K562 (cell line): Measurements from ENCODE around the gene SLC9B2. TPM values are rescaled to one million over a fixed set of nuclear protein-coding genes. Genes with fewer than 3 reads are reported as not detected.

Experiments used
- ATAC-seq: fragments of 200-7000 bp; cut with Tn5 transposase; 3 replicates; pipeline ENCODE4 v1.9.1; 2020; ENCODE audit warnings: moderate library complexity
- BruUV-seq: library from RNA; stranded (reverse); fragments of 400-500 nt; replicated peaks from 2 replicates; lab custom pipeline; 2021; lab: Mats Ljungman, UMichigan
- CTCF ChIA-PET: fragments of 300-600 bp; formaldehyde crosslinking; extraction: SDS; loops from one replicate; lab custom pipeline; 2021; ENCODE audit warnings: low intra/inter-chr PET ratio; lab: Yijun Ruan, JAX
- POLR2A ChIA-PET: fragments of 300-600, 350-650 bp; sonication (Branson Sonifier 250); formaldehyde crosslinking; extraction: SDS; loops from one replicate; lab custom pipeline; 2021; ENCODE audit warnings: antibody characterized with exemption, inconsistent platforms; lab: Yijun Ruan, JAX
- DNase-seq, 4 experiments: peaks; one replicate each; pipeline versions ENCODE4 v3.0.0 to v3.0.0-alpha.2; 2011 to 2018; ENCODE audit warnings: low spot score in 3 of 4, mixed read lengths in 3 of 4; ENCODE audit errors: extremely low read depth in 1 of 4
- FAIRE-seq: peaks from 2 replicates; lab custom pipeline; 2011; peaks lifted over from hg19 to GRCh38; lab: Jason Lieb, UNC
- H2AFZ ChIP-seq: 2 replicates; pipeline ENCODE4 v1.6.0; 2011; ENCODE audit warnings: low read depth, low read length, control low read depth, inconsistent platforms
- H3K27ac ChIP-seq: fragments of 200-600 bp; 3 replicates; pipeline ENCODE4 v1.8.0; 2011; ENCODE audit warnings: low read depth, mild to moderate bottlenecking, control low read depth, inconsistent platforms, low read length, moderate library complexity, mixed read lengths; ENCODE audit errors: extremely low read depth
- H3K27me3 ChIP-seq, 2 experiments: fragments of 300-600 bp in 1 of 2; 2 replicates in 1 of 2; 3 replicates in 1 of 2; pipeline versions ENCODE4 v1.6.0 to v1.8.0; 2011; ENCODE audit warnings: inconsistent platforms in 2 of 2, low read length in 2 of 2, mild to moderate bottlenecking in 1 of 2, mixed read lengths in 1 of 2, moderate library complexity in 1 of 2; ENCODE audit not compliant: control insufficient read depth in 2 of 2, insufficient read depth in 2 of 2
- H3K36me3 ChIP-seq: fragments of 300-600 bp; 3 replicates; pipeline ENCODE4 v1.8.0; 2011; ENCODE audit warnings: mild to moderate bottlenecking, low read length, inconsistent platforms; ENCODE audit not compliant: control insufficient read depth, insufficient read depth
- H3K4me1 ChIP-seq, 2 experiments: fragments of 200-600 bp in 1 of 2; replicated peaks in 1 of 2; 2 replicates in 1 of 2; 3 replicates in 1 of 2; pipeline versions ENCODE4 v1.5.1 to v1.8.0; 2011; ENCODE audit warnings: inconsistent platforms in 2 of 2, low read length in 2 of 2, mild to moderate bottlenecking in 1 of 2, mixed read lengths in 1 of 2, moderate library complexity in 1 of 2; ENCODE audit not compliant: control insufficient read depth in 2 of 2, insufficient read depth in 2 of 2
- H3K4me2 ChIP-seq: 2 replicates; pipeline ENCODE4 v1.6.1; 2011; ENCODE audit warnings: low read length, control low read depth, inconsistent platforms, mixed read lengths; ENCODE audit not compliant: insufficient read depth
- H3K4me3 ChIP-seq: fragments of 200-600 bp; sonication (generic), shearing (Covaris generic); 2 replicates; pipeline ENCODE4 v1.5.1; 2016; ENCODE audit warnings: control low read depth, inconsistent platforms
- H3K79me2 ChIP-seq: fragments of 200-600 bp; 3 replicates; pipeline ENCODE4 v1.8.0; 2011; ENCODE audit warnings: low read length, inconsistent platforms; ENCODE audit not compliant: control insufficient read depth, insufficient read depth
- H3K9ac ChIP-seq, 2 experiments: 2 replicates each; pipeline versions ENCODE4 v1.6.0 to v1.6.1; 2011; ENCODE audit warnings: low read depth in 2 of 2, low read length in 2 of 2, control low read depth in 1 of 2, inconsistent platforms in 1 of 2, mild to moderate bottlenecking in 1 of 2, mixed read lengths in 1 of 2; ENCODE audit not compliant: insufficient read depth in 1 of 2
- H3K9me1 ChIP-seq: one replicate; pipeline ENCODE4 v1.6.0; 2011; ENCODE audit warnings: inconsistent platforms, mild to moderate bottlenecking, low read length, moderate library complexity; ENCODE audit not compliant: control insufficient read depth, insufficient read depth
- H3K9me3 ChIP-seq: replicated peaks from 2 replicates; pipeline ENCODE4 v1.5.1; 2011; ENCODE audit warnings: low read depth, low read length, inconsistent platforms; ENCODE audit not compliant: control insufficient read depth, insufficient read depth
- H4K20me1 ChIP-seq: replicated peaks from 2 replicates; pipeline ENCODE4 v1.6.1; 2011; ENCODE audit warnings: low read length, inconsistent platforms, mixed read lengths; ENCODE audit not compliant: control insufficient read depth, insufficient read depth
- C11orf30 ChIP-seq: fragments of 450-650 bp; IDR thresholded peaks from 2 replicates; pipeline ENCODE4 v1.6.1; 2016; ENCODE audit warnings: low read depth, mild to moderate bottlenecking
- CBFB ChIP-seq: sonication (generic); formaldehyde crosslinking; IDR thresholded peaks from 2 replicates; pipeline ENCODE4 v1.4.0; 2020; ENCODE audit warnings: mild to moderate bottlenecking, missing genetic modification reagents
- ERF ChIP-seq: fragments of 450-650 bp; formaldehyde crosslinking; IDR thresholded peaks from 2 replicates; pipeline ENCODE4 v1.4.0; 2020; ENCODE audit warnings: mild to moderate bottlenecking, mixed read lengths
- GTF2A2 ChIP-seq: IDR thresholded peaks from 2 replicates; pipeline ENCODE4 v1.6.1; 2016; ENCODE audit warnings: mild to moderate bottlenecking, missing genetic modification characterization, missing compliant biosample characterization
- HDGF ChIP-seq: fragments of 450-650 bp; IDR thresholded peaks from 2 replicates; pipeline ENCODE4 v1.6.1; 2016
- POU5F1 ChIP-seq: fragments of 150-350 bp; IDR thresholded peaks from 2 replicates; pipeline ENCODE4 v1.6.1; 2014; ENCODE audit warnings: borderline replicate concordance, low read length, low read depth, mild to moderate bottlenecking; ENCODE audit not compliant: partially characterized antibody
- RNF219 ChIP-seq: fragments of 250-450 bp; sonication (Bioruptor Pico); IDR thresholded peaks from 2 replicates; pipeline ENCODE4 v1.5.0; 2022; ENCODE audit warnings: mild to moderate bottlenecking
- SPI1 ChIP-seq: IDR thresholded peaks from 2 replicates; pipeline ENCODE4 v1.6.1; 2011; ENCODE audit warnings: low read depth, low read length, control low read depth, borderline replicate concordance
- ZBTB11 ChIP-seq, 3 experiments: fragments of 200-800 bp in 1 of 3; fragments of 250-450 bp in 1 of 3; fragments of 450-650 bp in 1 of 3; sonication (Bioruptor Pico) in 1 of 3; sonication (Bioruptor generic) in 1 of 3; formaldehyde crosslinking in 1 of 3; IDR thresholded peaks; 2 replicates each; pipeline versions ENCODE4 v1.6.1 to v1.8.0; 2016 to 2022; ENCODE audit warnings: mild to moderate bottlenecking in 2 of 3, missing genetic modification characterization in 2 of 3, missing compliant biosample characterization in 1 of 3, moderate library complexity in 1 of 3
- ZBTB17 ChIP-seq: fragments of 450-650 bp; formaldehyde crosslinking; IDR thresholded peaks from 2 replicates; pipeline ENCODE4 v1.4.0; 2020; ENCODE audit warnings: mild to moderate bottlenecking
- in situ Hi-C: fragments of 300-500 bp; cut with MboI; formaldehyde crosslinking; loops from 4 replicates; pipeline ENCODE4 v1.15.0; 2018; ENCODE audit warnings: inconsistent platforms, mixed read lengths
- intact Hi-C: fragments of 100-400 bp; cut with micrococcal nuclease; formaldehyde crosslinking; loops from 2 replicates; pipeline ENCODE4 v1.14.2; 2022
- polyA plus RNA-seq, 8 experiments: library from polyadenylated mRNA; depleted of rRNA in 4 of 8; stranded (reverse) in 5 of 8; unstranded in 3 of 8; fragments of >200 nt; fragmentation: Nextera tagmentation in 2 of 8; fragmentation: Illumina TruSeq in 1 of 8; extraction: Ambion mirVana in 2 of 8; extraction: Trizol in 1 of 8; gene quantifications; 2 replicates each; pipeline versions ENCODE4 v1.2.1 to v1.2.3, GENCODE V29; 2011 to 2014; ENCODE audit warnings: inconsistent platforms in 1 of 8, missing spikeins in 1 of 8
- total RNA-seq, 7 experiments: library from RNA; depleted of rRNA in 6 of 7; stranded (reverse); fragments of >200 nt in 6 of 7; fragmentation: Illumina TruSeq in 2 of 7; extraction: Trizol in 2 of 7; gene quantifications; 2 replicates each; pipeline versions ENCODE4 v1.2.1 to v1.2.3, GENCODE V29; 2011 to 2021; ENCODE audit warnings: low replicate concordance in 1 of 7
- TF ChIP-seq, protein P1 (sequence below): sonication (generic); formaldehyde crosslinking; IDR thresholded peaks from 2 replicates; pipeline ENCODE4 v1.8.1; 2023; ENCODE audit warnings: missing genetic modification reagents, mild to moderate bottlenecking, borderline replicate concordance

Gene SLC9B2
- total and polyA plus RNA-seq, 9 of the 15 experiments (the other 6 are each of a cell fraction or from before 2014, with no cell fraction given), result 6.6 to 14.6 (median 11.4) TPM

GRCh38 chr4:103092245-103092644 is 15.7 kb upstream of the SLC9B2 start:
- Histone ChIP-seq H2AFZ (no peak overlapping the region), H3K9me1 (no peaks in the 10 kb centered on the region), H3K79me2 (no peaks in the 10 kb centered on the region), H4K20me1 (no peaks in the 10 kb centered on the region), H3K4me1 (no peaks in the 10 kb centered on the region), H3K4me3 (no peak overlapping the region), H3K36me3 (no peaks in the 10 kb centered on the region), H3K9ac (no peak overlapping the region), H3K27me3 (no peaks in the 10 kb centered on the region), H3K27ac (no peak overlapping the region), H3K9me3 (no peaks in the 10 kb centered on the region), H3K4me2 (no peak overlapping the region)
- FAIRE-seq (no peak), DNase-seq (no peak), ATAC-seq (no peak)
- in situ Hi-C loops, result no loop called here
- intact Hi-C loops, result loop anchor here (5.0 to 10.0 kb wide), 4 partner anchors 225 to 837 kb away; partner anchors contain the start of genes CISD2 and SLC39A8
- POLR2A ChIA-PET, result no interaction called here
- CTCF ChIA-PET, result interaction anchor here (0.7 to 1.7 kb wide), 5 partner anchors 46 to 747 kb away, joined by 3 to 12 read pairs (median 7); no protein-coding TSS in a partner anchor
- no TSS peak for BruUV-seq
- TF ChIP-seq HDGF (no peak), ERF (CRISPR knock-in tag) (no peak), ZBTB11 (CRISPR knock-in tag; IDR thresholded peaks at IDR 0.05) (no peak), RNF219 (CRISPR knock-in tag) (no peak), GTF2A2 (tag) (no peak), ZBTB17 (CRISPR knock-in tag) (no peak), CBFB (CRISPR knock-in tag) (no peak), C11orf30 (no peak), POU5F1 (no peak), SPI1 (no peak)
- TF ChIP-seq, protein P1, sequence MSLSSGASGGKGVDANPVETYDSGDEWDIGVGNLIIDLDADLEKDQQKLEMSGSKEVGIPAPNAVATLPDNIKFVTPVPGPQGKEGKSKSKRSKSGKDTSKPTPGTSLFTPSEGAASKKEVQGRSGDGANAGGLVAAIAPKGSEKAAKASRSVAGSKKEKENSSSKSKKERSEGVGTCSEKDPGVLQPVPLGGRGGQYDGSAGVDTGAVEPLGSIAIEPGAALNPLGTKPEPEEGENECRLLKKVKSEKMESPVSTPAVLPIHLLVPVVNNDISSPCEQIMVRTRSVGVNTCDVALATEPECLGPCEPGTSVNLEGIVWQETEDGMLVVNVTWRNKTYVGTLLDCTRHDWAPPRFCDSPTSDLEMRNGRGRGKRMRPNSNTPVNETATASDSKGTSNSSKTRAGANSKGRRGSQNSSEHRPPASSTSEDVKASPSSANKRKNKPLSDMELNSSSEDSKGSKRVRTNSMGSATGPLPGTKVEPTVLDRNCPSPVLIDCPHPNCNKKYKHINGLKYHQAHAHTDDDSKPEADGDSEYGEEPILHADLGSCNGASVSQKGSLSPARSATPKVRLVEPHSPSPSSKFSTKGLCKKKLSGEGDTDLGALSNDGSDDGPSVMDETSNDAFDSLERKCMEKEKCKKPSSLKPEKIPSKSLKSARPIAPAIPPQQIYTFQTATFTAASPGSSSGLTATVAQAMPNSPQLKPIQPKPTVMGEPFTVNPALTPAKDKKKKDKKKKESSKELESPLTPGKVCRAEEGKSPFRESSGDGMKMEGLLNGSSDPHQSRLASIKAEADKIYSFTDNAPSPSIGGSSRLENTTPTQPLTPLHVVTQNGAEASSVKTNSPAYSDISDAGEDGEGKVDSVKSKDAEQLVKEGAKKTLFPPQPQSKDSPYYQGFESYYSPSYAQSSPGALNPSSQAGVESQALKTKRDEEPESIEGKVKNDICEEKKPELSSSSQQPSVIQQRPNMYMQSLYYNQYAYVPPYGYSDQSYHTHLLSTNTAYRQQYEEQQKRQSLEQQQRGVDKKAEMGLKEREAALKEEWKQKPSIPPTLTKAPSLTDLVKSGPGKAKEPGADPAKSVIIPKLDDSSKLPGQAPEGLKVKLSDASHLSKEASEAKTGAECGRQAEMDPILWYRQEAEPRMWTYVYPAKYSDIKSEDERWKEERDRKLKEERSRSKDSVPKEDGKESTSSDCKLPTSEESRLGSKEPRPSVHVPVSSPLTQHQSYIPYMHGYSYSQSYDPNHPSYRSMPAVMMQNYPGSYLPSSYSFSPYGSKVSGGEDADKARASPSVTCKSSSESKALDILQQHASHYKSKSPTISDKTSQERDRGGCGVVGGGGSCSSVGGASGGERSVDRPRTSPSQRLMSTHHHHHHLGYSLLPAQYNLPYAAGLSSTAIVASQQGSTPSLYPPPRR, result no peak
